IMR-90 (cell line): ENCODE measurements around the gene ABI3. TPM values are rescaled to one million over a fixed set of nuclear protein-coding genes. Genes with fewer than 3 reads are reported as not detected.

Experiments used
- ATAC-seq: fragments of 200-7000 bp; cut with Tn5 transposase; 2 replicates; pipeline ENCODE4 v1.9.1; 2020; ENCODE audit warnings: low read depth, mild to moderate bottlenecking, moderate library complexity
- BruUV-seq: library from RNA; stranded (reverse); fragments of 400-500 nt; replicated peaks from 2 replicates; lab custom pipeline; 2021; lab: Mats Ljungman, UMichigan
- CTCF ChIA-PET: fragments of 300-600 bp; formaldehyde crosslinking; extraction: SDS; loops from one replicate; lab custom pipeline; 2021; ENCODE audit warnings: antibody characterized with exemption; lab: Yijun Ruan, JAX
- POLR2A ChIA-PET: fragments of 300-600 bp; sonication (Branson Sonifier 250); formaldehyde crosslinking; loops from one replicate; lab custom pipeline; 2022; ENCODE audit warnings: antibody characterized with exemption; ENCODE audit not compliant: unreplicated experiment; lab: Charles Lee
- DNase-seq: peaks from one replicate; pipeline ENCODE4 v3.0.0; 2013
- H2AFZ ChIP-seq: replicated peaks from 2 replicates; pipeline ENCODE3; 2013; ENCODE audit warnings: low read length, mild to moderate bottlenecking; ENCODE audit not compliant: poor library complexity
- H2AK5ac ChIP-seq: 2 replicates; pipeline ENCODE4 v1.6.1; 2013; ENCODE audit warnings: low read depth, low read length, inconsistent platforms
- H2AK9ac ChIP-seq: replicated peaks from 2 replicates; pipeline ENCODE3; 2013; ENCODE audit warnings: mild to moderate bottlenecking, low read depth, low read length, moderate library complexity; ENCODE audit not compliant: poor library complexity
- H2BK120ac ChIP-seq: 2 replicates; pipeline ENCODE4 v1.6.1; 2013; ENCODE audit warnings: low read depth, low read length, inconsistent platforms
- H2BK15ac ChIP-seq: 3 replicates; pipeline ENCODE4 v1.6.1; 2013; ENCODE audit warnings: low read depth, low read length, inconsistent platforms
- H2BK20ac ChIP-seq: 2 replicates; pipeline ENCODE4 v1.6.1; 2013; ENCODE audit warnings: low read depth, mild to moderate bottlenecking, inconsistent platforms, low read length, moderate library complexity
- H2BK5ac ChIP-seq: 2 replicates; pipeline ENCODE4 v1.6.1; 2013; ENCODE audit warnings: mild to moderate bottlenecking, low read depth, low read length, inconsistent platforms; ENCODE audit not compliant: poor library complexity, severe bottlenecking
- H3K14ac ChIP-seq: replicated peaks from 2 replicates; pipeline ENCODE4 v1.6.1; 2013; ENCODE audit warnings: low read depth, low read length, inconsistent platforms
- H3K18ac ChIP-seq: 2 replicates; pipeline ENCODE4 v1.6.1; 2013; ENCODE audit warnings: low read depth, low read length, control low read depth
- H3K23ac ChIP-seq: 2 replicates; pipeline ENCODE4 v1.6.1; 2013; ENCODE audit warnings: low read depth, low read length, inconsistent platforms
- H3K27ac ChIP-seq: 2 replicates; pipeline ENCODE4 v1.5.1; 2013; ENCODE audit warnings: mild to moderate bottlenecking, control low read depth, low read length; ENCODE audit not compliant: insufficient read depth
- H3K27me3 ChIP-seq: 2 replicates; pipeline ENCODE4 v1.6.1; 2013; ENCODE audit warnings: low read length; ENCODE audit not compliant: control insufficient read depth, insufficient read depth
- H3K36me3 ChIP-seq: 2 replicates; pipeline ENCODE4 v1.6.1; 2013; ENCODE audit warnings: low read length, mixed read lengths; ENCODE audit not compliant: control insufficient read depth, insufficient read depth
- H3K4ac ChIP-seq: 2 replicates; pipeline ENCODE4 v1.6.1; 2013; ENCODE audit warnings: low read depth, low read length, inconsistent platforms
- H3K4me1 ChIP-seq: 2 replicates; pipeline ENCODE4 v1.6.1; 2013; ENCODE audit warnings: low read length, mixed read lengths; ENCODE audit not compliant: control insufficient read depth, insufficient read depth
- H3K4me2 ChIP-seq: 2 replicates; pipeline ENCODE4 v1.6.1; 2013; ENCODE audit warnings: low read depth, mild to moderate bottlenecking, control low read depth, low read length, moderate library complexity
- H3K4me3 ChIP-seq: 2 replicates; pipeline ENCODE4 v1.5.1; 2013; ENCODE audit warnings: low read depth, mild to moderate bottlenecking, control low read depth, low read length, moderate library complexity; ENCODE audit not compliant: insufficient read depth
- H3K56ac ChIP-seq: 2 replicates; pipeline ENCODE4 v1.6.1; 2013; ENCODE audit warnings: low read length, inconsistent platforms; ENCODE audit not compliant: insufficient read depth; ENCODE audit errors: extremely low read depth
- H3K79me1 ChIP-seq, 2 experiments: 2 replicates each; pipeline ENCODE4 v1.6.1; 2013; ENCODE audit warnings: low read length in 2 of 2, inconsistent platforms in 1 of 2, low read depth in 1 of 2
- H3K9ac ChIP-seq: 2 replicates; pipeline ENCODE4 v1.6.1; 2013; ENCODE audit warnings: low read depth, low read length, control low read depth
- H3K9me1 ChIP-seq: 2 replicates; pipeline ENCODE4 v1.6.1; 2013; ENCODE audit warnings: low read length, inconsistent platforms; ENCODE audit not compliant: insufficient read depth
- H3K9me3 ChIP-seq: 2 replicates; pipeline ENCODE4 v1.6.1; 2013; ENCODE audit warnings: low read length; ENCODE audit not compliant: control insufficient read depth, insufficient read depth
- H4K20me1 ChIP-seq: 2 replicates; pipeline ENCODE4 v1.6.1; 2013; ENCODE audit warnings: low read length, inconsistent platforms; ENCODE audit not compliant: insufficient read depth
- H4K5ac ChIP-seq: 2 replicates; pipeline ENCODE4 v1.6.1; 2013; ENCODE audit warnings: mild to moderate bottlenecking, low read depth, low read length, control low read depth
- H4K8ac ChIP-seq, 2 experiments: 2 replicates each; pipeline ENCODE4 v1.6.1; 2013; ENCODE audit warnings: low read depth in 2 of 2, low read length in 2 of 2, control low read depth in 1 of 2, inconsistent platforms in 1 of 2
- H4K91ac ChIP-seq: 2 replicates; pipeline ENCODE4 v1.6.1; 2013; ENCODE audit warnings: low read depth, low read length, inconsistent platforms; ENCODE audit not compliant: insufficient read depth
- BHLHE40 ChIP-seq: fragments of 150-350 bp; IDR thresholded peaks from 2 replicates; pipeline ENCODE4 v1.6.1; 2016; ENCODE audit warnings: mild to moderate bottlenecking, low read depth, low read length
- CEBPB ChIP-seq: IDR thresholded peaks from 2 replicates; pipeline ENCODE4 v1.6.1; 2012; ENCODE audit warnings: low read depth, low read length, improper control_type of control experiment
- CHD1 ChIP-seq: IDR thresholded peaks from 2 replicates; pipeline ENCODE4 v1.6.1; 2012; ENCODE audit warnings: low read depth, low read length, improper control_type of control experiment
- CTCF ChIP-seq: conservative IDR thresholded peaks from 2 replicates; pipeline ENCODE4 v1.5.1; 2012; ENCODE audit warnings: mild to moderate bottlenecking, low read depth, low read length, improper control_type of control experiment
- FOS ChIP-seq: fragments of 150-350 bp; IDR thresholded peaks from 2 replicates; pipeline ENCODE4 v1.6.1; 2016; ENCODE audit warnings: low read depth, low read length
- MAFK ChIP-seq: IDR thresholded peaks from 2 replicates; pipeline ENCODE4 v1.6.1; 2012; ENCODE audit warnings: low read depth, low read length, improper control_type of control experiment
- MAZ ChIP-seq: IDR thresholded peaks from 2 replicates; pipeline ENCODE4 v1.6.1; 2012; ENCODE audit warnings: low read depth, mild to moderate bottlenecking, low read length, improper control_type of control experiment, moderate library complexity, borderline replicate concordance
- MXI1 ChIP-seq: IDR thresholded peaks from 2 replicates; pipeline ENCODE4 v1.6.1; 2012; ENCODE audit warnings: low read depth, mild to moderate bottlenecking, low read length, moderate library complexity, borderline replicate concordance
- NFE2L2 ChIP-seq: fragments of 150-350 bp; IDR thresholded peaks from 2 replicates; pipeline ENCODE4 v1.6.1; 2016; ENCODE audit warnings: low read depth, mild to moderate bottlenecking, low read length
- POLR2A ChIP-seq: IDR thresholded peaks from 2 replicates; pipeline ENCODE4 v1.6.1; 2012; ENCODE audit warnings: mild to moderate bottlenecking, low read depth, low read length
- RAD21 ChIP-seq: IDR thresholded peaks from 2 replicates; pipeline ENCODE4 v1.6.1; 2012; ENCODE audit warnings: low read length, improper control_type of control experiment
- RCOR1 ChIP-seq: IDR thresholded peaks from 2 replicates; pipeline ENCODE4 v1.6.1; 2012; ENCODE audit warnings: mild to moderate bottlenecking, low read length, improper control_type of control experiment; ENCODE audit not compliant: insufficient replicate concordance
- RFX5 ChIP-seq: IDR thresholded peaks from 2 replicates; pipeline ENCODE4 v1.8.0; 2012; ENCODE audit warnings: low read depth, mild to moderate bottlenecking, low read length, moderate library complexity
- SMC3 ChIP-seq: fragments of 150-350 bp; IDR thresholded peaks from 2 replicates; pipeline ENCODE4 v1.6.1; 2016; ENCODE audit warnings: low read depth, mild to moderate bottlenecking, antibody characterized with exemption, low read length, moderate library complexity
- USF2 ChIP-seq: fragments of 150-350 bp; IDR thresholded peaks from 2 replicates; pipeline ENCODE4 v1.6.1; 2017; ENCODE audit warnings: mild to moderate bottlenecking, antibody characterized with exemption, low read length, low read depth
- WGBS, 2 experiments: methylation state at CpG; one replicate each; pipeline versions ENCODE4 v1.1.5 to v1.1.7; 2013; ENCODE audit warnings: missing lambda C conversion rate in 2 of 2; ENCODE audit not compliant: insufficient read length in 1 of 2; ENCODE audit errors: extremely low coverage in 2 of 2; 5-methylcytosine and 5-hydroxymethylcytosine counted together
- dilution Hi-C: fragments of 300-500 bp; cut with HindIII; formaldehyde crosslinking; loops from one replicate; pipeline ENCODE4 v1.14.3; 2018; ENCODE audit warnings: low sequenced_read_pairs; ENCODE audit not compliant: unreplicated experiment
- in situ Hi-C: fragments of 300-500 bp; cut with MboI; formaldehyde crosslinking; loops from 3 replicates; pipeline ENCODE4 v1.14.3; 2019; ENCODE audit warnings: low sequenced_read_pairs, inconsistent platforms, mixed read lengths
- intact Hi-C: fragments of 100-400 bp; cut with micrococcal nuclease; formaldehyde crosslinking; loops from 2 replicates; pipeline ENCODE4 v1.10.0; 2022
- polyA plus RNA-seq, 3 experiments: library from polyadenylated mRNA; depleted of rRNA; stranded (reverse); fragments of >200 nt; gene quantifications; 2 replicates each; pipeline ENCODE4 v1.2.3, GENCODE V29; 2012; ENCODE audit warnings: low replicate concordance in 1 of 3
- total RNA-seq: library from RNA; depleted of rRNA; stranded (reverse); fragments of >200 nt; gene quantifications from 2 replicates; pipeline ENCODE4 v1.2.3, GENCODE V29; 2012
- TF ChIP-seq, protein P1 (sequence below): fragments of 150-350 bp; IDR thresholded peaks from 2 replicates; pipeline ENCODE4 v1.6.1; 2016; ENCODE audit warnings: low read depth, mild to moderate bottlenecking, low read length, moderate library complexity, borderline replicate concordance

The ABI3 gene
- total and polyA plus RNA-seq, 2 of the 4 experiments (the other 2 are of a cell fraction), result 1.1 to 1.2 TPM

- TF ChIP-seq POLR2A (no peak), CHD1 (no peak), MXI1 (no peak), MAFK (no peak), FOS (no peak), CTCF (no peak), BHLHE40 (no peak), RAD21 (no peak), RFX5 (no peak), RCOR1 (no peak), NFE2L2 (no peak), SMC3 (no peak), USF2 (no peak), MAZ (no peak), CEBPB (no peak)
- TF ChIP-seq, protein P1, sequence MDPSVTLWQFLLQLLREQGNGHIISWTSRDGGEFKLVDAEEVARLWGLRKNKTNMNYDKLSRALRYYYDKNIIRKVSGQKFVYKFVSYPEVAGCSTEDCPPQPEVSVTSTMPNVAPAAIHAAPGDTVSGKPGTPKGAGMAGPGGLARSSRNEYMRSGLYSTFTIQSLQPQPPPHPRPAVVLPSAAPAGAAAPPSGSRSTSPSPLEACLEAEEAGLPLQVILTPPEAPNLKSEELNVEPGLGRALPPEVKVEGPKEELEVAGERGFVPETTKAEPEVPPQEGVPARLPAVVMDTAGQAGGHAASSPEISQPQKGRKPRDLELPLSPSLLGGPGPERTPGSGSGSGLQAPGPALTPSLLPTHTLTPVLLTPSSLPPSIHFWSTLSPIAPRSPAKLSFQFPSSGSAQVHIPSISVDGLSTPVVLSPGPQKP, result no peak
- Histone ChIP-seq H2AFZ (no peak overlapping the region), H3K27me3 (peaks cover 47% of the 10 kb centered on the region), H2AK9ac (no peak overlapping the region), H3K79me1 (no peaks in the 10 kb centered on the region), H3K4me2 (no peak overlapping the region), H3K18ac (no peak overlapping the region), H4K8ac (no peak overlapping the region), H3K56ac (no peak overlapping the region), H2AK5ac (no peak overlapping the region), H2BK5ac (no peak overlapping the region), H3K4me1 (no peaks in the 10 kb centered on the region; the same call in 1 of the 2 replicates), H3K9me3 (no peaks in the 10 kb centered on the region), H2BK15ac (no peak overlapping the region), H2BK20ac (no peak overlapping the region), H3K9me1 (no peaks in the 10 kb centered on the region), H3K4me3 (no peak overlapping the region), H4K91ac (no peak overlapping the region), H3K27ac (no peak overlapping the region), H3K14ac (no peak overlapping the region), H3K4ac (no peak overlapping the region), H2BK120ac (no peak overlapping the region), H3K23ac (no peak overlapping the region), H4K20me1 (no peaks in the 10 kb centered on the region), H3K9ac (no peak overlapping the region), H4K5ac (no peak overlapping the region), H3K36me3 (no peaks in the 10 kb centered on the region)
- no TSS peak for BruUV-seq
- ChIA-PET CTCF (no interaction called here), POLR2A (no interaction called here)
- dilution Hi-C loops (no loop called here), intact Hi-C loops (loop anchor here (5.0 kb wide), 2 partner anchors 33 to 163 kb away; no protein-coding TSS in a partner anchor), in situ Hi-C loops (no loop called here)
- ATAC-seq (no peak), DNase-seq (no peak)
- WGBS, 2 experiments, result 80% methylated on average over 4 of the region's 8 CpGs; no CpG with 5 or more reads in 1 of the 2 experiments
These were observed 15.2 kb downstream of the ABI3 start for GRCh38 chr17:49225554-49226236.
